GM21423 (cell line): ENCODE results near the gene COLEC12.
"Not testable (repeated sequence)": the region's sequence is repeated elsewhere in the genome, so short reads cannot be mapped to it uniquely, and the experiment has no call there.

ENCODE experiments used
- ATAC-seq: cut with Tn5 transposase; IDR thresholded peaks from one replicate; pipeline ENCODE4 v1.9.1; 2021; ENCODE audit warnings: mild to moderate bottlenecking, moderate library complexity; ENCODE audit not compliant: unreplicated experiment

Gene COLEC12

GRCh38 chr18:415617-416612 is 84.6 kb downstream of the COLEC12 start:
- no peak for ATAC-seq

GRCh38 chr18:415047-415446 is 85.5 kb downstream of the COLEC12 start:
- ATAC-seq = no peak

DNA sequence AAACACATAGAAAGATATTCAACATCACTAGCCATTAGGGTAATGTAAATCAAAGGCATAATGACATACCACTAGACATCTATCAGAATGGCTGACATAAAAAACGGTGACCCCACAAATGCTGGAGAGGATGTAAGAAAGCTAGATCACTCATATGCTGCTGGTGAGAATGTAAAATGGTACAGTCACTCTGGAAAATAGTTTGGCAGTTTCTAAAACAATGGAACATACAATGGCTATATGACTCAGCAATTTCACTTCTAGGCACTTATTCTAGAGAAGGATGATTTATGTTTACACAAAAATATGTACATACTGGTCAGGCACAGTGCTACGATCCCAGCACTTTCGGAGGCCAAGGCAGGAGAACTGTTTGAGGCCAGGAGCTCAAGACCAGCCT is 87.3 kb downstream of the COLEC12 start:
- no peak for ATAC-seq

DNA sequence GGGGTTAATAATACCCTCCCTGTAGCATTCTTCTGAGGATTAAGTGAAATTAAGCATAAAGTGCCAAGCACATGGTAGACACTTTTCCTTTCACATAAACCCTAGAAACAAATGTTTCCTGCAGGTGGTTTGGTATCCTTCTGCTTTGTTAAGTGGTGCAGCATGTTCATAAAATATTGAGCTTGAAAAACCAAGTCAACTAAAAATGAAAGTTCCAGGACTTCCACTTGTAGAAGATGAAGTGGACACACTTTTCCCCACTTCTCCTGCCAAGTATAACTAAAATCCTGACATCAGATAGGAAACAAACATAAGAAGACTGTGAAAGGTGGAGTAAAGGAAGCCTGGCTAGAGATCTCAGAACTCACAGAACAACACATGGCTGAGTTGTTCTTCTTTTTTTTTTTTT is 90.5 kb downstream of the COLEC12 start:
- no peak for ATAC-seq

GRCh38 chr18:408367-408766 is 92.1 kb downstream of the COLEC12 start:
- no peak for ATAC-seq

- ATAC-seq = no peak
Observed at GRCh38 chr18:407626-408224, 92.8 kb downstream of the COLEC12 start.

DNA sequence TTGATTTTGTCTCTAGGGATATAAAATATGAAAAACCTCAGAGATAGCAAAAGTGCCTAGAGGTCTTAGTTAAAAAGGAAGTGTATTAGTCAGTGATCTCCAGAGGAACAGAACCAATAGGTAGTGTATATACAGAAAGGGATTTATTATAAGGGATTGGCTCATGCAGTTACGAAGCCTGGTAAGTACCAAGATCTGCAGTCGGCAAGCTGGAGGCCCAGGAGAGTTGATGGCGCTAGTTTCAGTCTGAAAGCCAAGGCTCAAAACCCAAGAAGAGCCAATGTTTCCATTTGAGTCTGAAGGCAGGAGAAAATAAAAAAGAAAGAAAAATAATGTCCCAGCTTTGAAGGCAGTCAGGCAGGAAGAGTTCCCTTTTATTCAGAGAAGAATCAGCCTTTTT is 93.3 kb downstream of the COLEC12 start:
- no peak for ATAC-seq

DNA sequence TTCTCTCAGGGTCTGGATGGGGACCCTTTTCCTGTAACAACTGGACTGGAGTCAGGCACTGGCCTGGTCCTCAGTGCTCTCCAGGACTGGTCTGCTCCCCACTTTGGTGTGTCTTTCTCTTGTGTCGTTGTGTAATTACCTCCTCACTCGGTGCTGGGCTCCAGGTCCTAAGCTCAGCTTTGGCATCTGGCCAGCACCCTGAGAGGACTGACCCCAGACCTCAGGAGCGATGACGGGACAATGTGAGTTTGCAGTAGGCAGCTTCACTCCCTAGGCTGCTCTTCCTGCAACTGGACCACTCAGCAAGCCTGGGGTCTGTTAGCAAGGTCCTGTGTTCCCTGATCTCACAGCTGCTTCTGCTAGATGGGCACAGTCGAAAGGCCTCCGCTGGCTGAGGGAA is 93.8 kb downstream of the COLEC12 start:
- no peak for ATAC-seq

DNA sequence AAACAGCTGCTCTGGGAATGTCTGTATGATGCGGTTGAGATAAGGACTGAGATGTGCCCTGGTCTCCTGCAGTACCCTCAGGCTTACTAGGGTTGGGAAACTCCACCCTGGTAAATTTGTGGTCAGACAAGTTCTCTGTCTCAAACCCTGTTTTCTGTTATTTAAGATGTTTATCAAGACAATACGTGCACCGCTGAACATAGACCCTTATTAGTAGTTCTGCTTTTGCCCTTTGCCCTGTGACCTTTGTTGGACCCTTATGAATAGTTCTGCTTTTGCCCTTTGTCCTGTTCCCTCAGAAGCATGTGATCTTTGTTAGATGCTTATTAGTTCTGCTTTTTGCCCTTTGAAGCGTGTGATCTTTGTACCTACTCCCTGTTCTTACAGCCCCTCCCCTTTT is 95.5 kb downstream of the COLEC12 start:
- ATAC-seq = not testable (repeated sequence)

DNA sequence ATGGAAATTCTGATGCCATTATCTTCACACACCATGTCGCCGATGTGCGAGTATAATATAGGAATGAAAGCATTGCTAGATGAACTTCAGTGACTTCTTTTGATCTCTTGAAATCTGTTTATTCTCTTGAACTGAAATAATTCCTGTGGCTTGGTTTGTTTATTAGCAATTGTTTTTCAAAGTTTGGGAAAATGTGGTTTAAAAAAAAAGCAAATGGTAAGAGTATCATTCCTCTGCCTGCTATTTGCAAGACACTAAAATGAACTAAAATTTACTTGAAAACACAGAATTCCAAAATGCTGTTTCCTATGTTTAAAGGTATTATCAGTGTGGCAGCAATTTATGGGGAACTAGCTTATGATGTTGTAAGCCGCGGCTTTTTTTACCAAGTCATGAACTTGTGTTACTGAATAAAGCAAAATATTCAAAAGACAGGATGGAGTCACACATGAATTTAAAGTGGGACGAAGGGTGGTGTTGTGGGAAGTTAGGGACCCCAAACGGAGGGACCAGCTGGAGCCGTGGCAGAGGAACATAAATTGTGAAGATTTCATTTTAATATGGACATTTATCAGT is 96.4 kb downstream of the COLEC12 start:
- ATAC-seq = no peak

DNA sequence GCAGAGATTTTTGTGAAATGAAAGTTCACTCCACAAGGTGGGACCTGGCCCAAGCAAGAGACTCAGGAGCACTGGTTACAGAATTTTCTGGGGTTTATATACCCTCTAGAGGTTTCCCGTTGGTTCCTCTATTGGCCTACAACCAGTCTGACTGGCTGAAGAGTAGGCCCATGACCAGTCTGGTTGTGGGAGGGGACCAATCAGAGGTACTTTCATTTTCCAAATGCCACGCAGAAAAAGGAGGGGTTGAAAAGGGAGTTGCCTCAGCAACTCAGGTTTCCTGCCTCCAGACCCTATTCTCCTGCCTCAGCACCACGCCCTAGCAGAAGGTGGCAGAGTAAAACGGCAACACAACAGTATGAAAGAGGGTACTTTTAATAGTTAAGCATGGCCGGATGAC is 98.4 kb downstream of the COLEC12 start:
- no peak for ATAC-seq

DNA sequence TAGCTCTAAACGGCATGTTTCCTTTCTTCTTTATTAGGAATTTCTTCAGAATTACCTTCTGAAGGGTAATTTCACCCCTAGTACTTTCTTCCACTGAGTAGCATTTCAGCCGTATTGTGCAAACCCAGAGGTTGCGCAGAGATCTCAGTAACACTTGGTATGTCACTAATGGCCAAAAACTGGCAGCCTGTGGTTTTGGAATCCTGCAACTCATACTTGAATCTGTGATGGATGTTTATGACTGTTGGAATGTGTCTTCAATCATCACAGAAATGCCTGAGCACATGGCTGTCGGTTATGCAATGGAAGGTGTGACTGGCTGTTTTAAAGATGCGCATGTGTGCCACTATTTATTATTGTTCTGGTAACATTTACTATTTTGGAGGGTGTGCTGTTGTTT is 100.0 kb downstream of the COLEC12 start:
- ATAC-seq = no peak

DNA sequence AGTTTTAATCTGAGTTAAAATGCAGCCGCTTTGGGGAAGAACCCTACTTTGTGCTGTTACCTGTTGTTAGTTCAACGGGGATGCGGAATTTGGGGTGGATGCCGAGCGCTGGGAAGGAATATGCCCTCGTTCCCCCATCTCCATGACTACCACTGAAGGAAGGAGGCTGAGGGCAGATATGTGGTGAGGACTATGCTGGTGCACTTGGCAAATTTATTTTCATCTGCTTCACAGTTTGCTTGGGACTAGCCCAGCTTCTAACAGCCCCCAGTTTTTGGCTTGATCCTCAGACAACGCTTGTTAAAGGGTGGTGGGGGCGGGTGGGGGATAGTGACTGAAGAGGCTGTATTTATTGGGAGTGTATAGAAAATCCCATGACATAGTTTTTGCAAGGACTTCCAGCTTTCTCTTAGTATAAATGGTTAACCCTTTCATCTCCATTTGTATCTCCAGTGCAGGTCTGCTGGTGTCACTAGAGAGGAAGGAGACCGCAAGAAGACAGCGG is 100.8 kb downstream of the COLEC12 start:
- ATAC-seq = no peak

GRCh38 chr18:398935-399630 is 101.4 kb downstream of the COLEC12 start:
- ATAC-seq = no peak

GRCh38 chr18:396556-396955 is 103.9 kb downstream of the COLEC12 start:
- ATAC-seq = no peak

DNA sequence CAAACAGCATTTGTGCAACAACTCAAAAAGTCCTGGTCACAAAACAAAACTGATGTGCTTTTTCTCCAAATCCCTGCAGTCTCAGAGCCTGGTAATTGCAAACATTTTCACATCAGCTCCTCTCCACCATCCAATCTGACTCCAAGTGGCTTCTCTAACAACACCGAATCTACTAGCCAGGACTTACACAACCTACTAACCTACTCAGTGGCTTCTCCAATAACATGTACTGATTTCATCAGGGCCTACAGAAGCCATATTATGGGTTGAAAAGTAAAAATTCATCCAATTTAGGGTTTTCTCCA is 104.3 kb downstream of the COLEC12 start:
- ATAC-seq = no peak

DNA sequence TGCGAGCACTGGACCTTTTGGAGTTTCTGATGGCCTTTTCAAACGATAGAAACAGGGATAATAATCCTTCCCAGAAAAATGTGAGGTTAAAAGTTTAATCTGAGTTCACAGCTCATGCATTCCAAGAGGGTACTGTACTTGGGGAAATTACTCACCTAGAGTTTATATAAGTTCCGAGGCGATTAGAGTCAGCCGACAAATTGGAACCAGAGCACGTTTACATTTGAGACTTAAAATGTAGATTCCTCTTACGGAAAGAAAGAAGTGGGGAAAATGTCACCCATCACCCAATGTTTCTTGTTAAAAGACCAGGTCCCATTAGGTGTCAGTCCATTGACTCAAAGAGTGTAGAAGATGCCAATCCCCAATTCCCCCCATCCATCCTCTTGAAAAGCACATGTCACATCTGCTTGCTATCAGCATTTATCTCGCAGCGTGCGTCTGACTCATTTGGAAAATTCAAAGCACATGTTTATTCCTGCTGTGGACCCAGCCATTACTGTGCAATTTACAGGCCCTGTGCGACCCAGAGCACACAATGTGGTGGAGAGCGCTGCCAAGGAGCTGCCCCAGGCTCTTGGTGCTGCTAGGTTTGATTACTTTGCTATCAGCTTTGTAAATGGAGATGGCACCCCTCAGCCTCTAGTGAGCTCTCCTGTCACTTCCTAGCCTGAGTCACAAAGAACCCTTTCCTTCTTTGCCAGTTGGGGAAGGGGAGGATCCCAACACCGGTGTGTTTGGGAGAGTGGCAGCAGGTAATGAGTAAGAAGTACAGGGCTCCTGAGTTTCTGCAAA is 104.8 kb downstream of the COLEC12 start:
- no peak for ATAC-seq

- no peak for ATAC-seq
Observed at GRCh38 chr18:394987-395362, 105.5 kb downstream of the COLEC12 start.

GRCh38 chr18:394262-394986 is 106.1 kb downstream of the COLEC12 start:
- no peak for ATAC-seq

DNA sequence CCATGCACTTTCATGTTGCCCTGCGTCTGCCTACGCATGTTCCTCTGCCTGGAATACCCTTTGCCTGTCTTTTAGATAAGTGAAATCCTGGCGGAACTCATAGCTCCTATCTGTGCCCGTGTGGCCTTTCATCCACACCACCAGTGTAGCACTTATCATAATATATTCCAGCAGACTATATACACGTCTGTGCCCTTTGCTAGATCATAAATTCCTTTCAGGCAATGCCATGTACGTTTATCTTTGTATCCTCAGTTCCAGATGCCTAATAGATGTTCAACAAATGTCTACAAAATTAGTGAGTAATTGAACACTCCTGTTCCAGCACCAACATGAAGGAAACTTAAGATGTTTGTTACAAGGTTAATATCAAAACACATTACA is 106.9 kb downstream of the COLEC12 start:
- no peak for ATAC-seq
